GM18861 (cell line): ENCODE measurements around the gene ATG4A.

Source experiments
- ATAC-seq: cut with Tn5 transposase; IDR thresholded peaks from one replicate; pipeline ENCODE4 v1.9.1; 2021; ENCODE audit not compliant: unreplicated experiment

ATG4A gene

GRCh38 chrX:108167211-108167872 lies 75.8 kb downstream of the ATG4A start:
- no peak for ATAC-seq

GRCh38 chrX:108168961-108169740 lies 77.6 kb downstream of the ATG4A start:
- no peak for ATAC-seq

GRCh38 chrX:108169768-108170167 lies 78.2 kb downstream of the ATG4A start:
- ATAC-seq = no peak

- ATAC-seq = no peak
These were observed 80.1 kb downstream of the ATG4A start for GRCh38 chrX:108171671-108172070.

- no peak for ATAC-seq
These were observed 82.3 kb downstream of the ATG4A start for GRCh38 chrX:108173874-108174273.

GRCh38 chrX:108177351-108178142 lies 86.0 kb downstream of the ATG4A start:
- ATAC-seq = no peak

- no peak for ATAC-seq
These were observed 86.5 kb downstream of the ATG4A start for GRCh38 chrX:108178143-108178498.

- no peak for ATAC-seq
These were observed 95.2 kb downstream of the ATG4A start for GRCh38 chrX:108186811-108187210.

GRCh38 chrX:108198420-108198819 lies 106.8 kb downstream of the ATG4A start:
- no peak for ATAC-seq

- no peak for ATAC-seq
These were observed 107.5 kb downstream of the ATG4A start for GRCh38 chrX:108199041-108199440.

GRCh38 chrX:108199691-108200090 lies 108.1 kb downstream of the ATG4A start:
- ATAC-seq = peak; percentile 63

- no peak for ATAC-seq
These were observed 112.0 kb downstream of the ATG4A start for GRCh38 chrX:108203540-108203939.
